ENCODE data around the gene BANF2. TPM values are rescaled to one million over a fixed set of nuclear protein-coding genes. Genes with fewer than 3 reads are reported as not detected.

Gene BANF2
- total and polyA plus RNA-seq, 10 of the 15 experiments (the other 5 are each of a cell fraction or from before 2014, with no cell fraction given): not detected

- no peak overlapping the region for H3K4me3 ChIP-seq
- H3K9me3 ChIP-seq (replicated peaks; ENCODE audit: control insufficient read depth, insufficient read depth, low read length): peaks cover 2% of the 10 kb centered on the region; the same call in 2 of the 3 replicates
- 63% methylated on average over 10 of the region's 10 CpGs for WGBS (ENCODE audit: insufficient coverage, insufficient replicate concordance, low lambda C conversion rate, missing lambda C conversion rate)
- ChIA-PET RAD21 (ENCODE audit: unreplicated experiment) (interaction anchor here (0.9 to 3.4 kb wide), 16 partner anchors 16 to 321 kb away, joined by 3 to 44 read pairs (median 6); partner anchors contain the start of gene DSTN), POLR2A (interaction anchor here (0.6 to 1.8 kb wide), 6 partner anchors 113 to 304 kb away, joined by 3 to 15 read pairs (median 3); partner anchors contain the start of gene DSTN), SMC1A (ENCODE audit: uncharacterized antibody, unreplicated experiment) (interaction anchor here (0.9 to 3.7 kb wide), 11 partner anchors 147 to 337 kb away, joined by 3 to 19 read pairs (median 3); no protein-coding TSS in a partner anchor), CTCF (interaction anchor here (0.6 to 2.6 kb wide), 33 partner anchors 9 to 604 kb away, joined by 3 to 31 read pairs (median 5); partner anchors contain the start of genes BANF2, DSTN and ZNF133)
- no peak for TF ChIP-seq BCL11A (IDR thresholded peaks at IDR 0.05; ENCODE audit: low read depth, low read length)
- TF ChIP-seq KLF5 (IDR thresholded peaks at IDR 0.05; ENCODE audit: partially characterized antibody): no peak
- TF ChIP-seq POLR2A (IDR thresholded peaks at IDR 0.05; ENCODE audit: low read depth, low read length): no peak
- peak; percentile 89 for TF ChIP-seq ZNF24 (IDR thresholded peaks at IDR 0.05)
- ATAC-seq: no peak
- H3K27ac ChIP-seq (ENCODE audit: control insufficient read depth, insufficient read depth): no peak overlapping the region
- no peak overlapping the region for H3K4me2 ChIP-seq (ENCODE audit: control insufficient read depth, insufficient read depth)
- H3K27me3 ChIP-seq (replicated peaks in 1 of 2; ENCODE audit: control insufficient read depth in 2 of 2, insufficient read depth in 2 of 2, low read length in 1 of 2): peaks cover 0 to 8% of the 10 kb centered on the region in 2 experiments; a peak in 1 of 4 replicates
- H3K36me3 ChIP-seq (ENCODE audit: control insufficient read depth in 2 of 2, insufficient read depth in 2 of 2, low read length in 1 of 2): no peaks in the 10 kb centered on the region; a peak in 1 of 4 replicates
- BruUV-seq (replicated peaks): no TSS peak
- intact Hi-C loops (cut with micrococcal nuclease; ENCODE audit: unreplicated experiment) (loop anchor here (2.0 to 5.0 kb wide), 4 partner anchors 174 to 309 kb away; partner anchors contain the start of genes MGME1 and SNX5), in situ Hi-C loops (cut with MboI) (no loop called here)
- H2AFZ ChIP-seq (ENCODE audit: control insufficient read depth, low read depth, low read length): no peak overlapping the region
- H3K9ac ChIP-seq (ENCODE audit: control insufficient read depth, insufficient read depth, low read length): no peak overlapping the region
- FAIRE-seq: no peak
- peaks cover 27% of the 10 kb centered on the region for H3K79me2 ChIP-seq (ENCODE audit: control insufficient read depth, insufficient read depth, low read length)
- H4K20me1 ChIP-seq (ENCODE audit: control insufficient read depth, insufficient read depth): no peaks in the 10 kb centered on the region
- H3K4me1 ChIP-seq (ENCODE audit: control insufficient read depth, insufficient read depth, low read length): peaks cover 8% of the 10 kb centered on the region
- DNase-seq (ENCODE audit: low read depth, low spot score): no peak
These were observed 16.3 kb upstream of the BANF2 start for GRCh38 chr20:17683218-17684076.
